DMS153 treated with DMSO at 0.1 percent for 48 hours (cell line): ENCODE measurements around the gene RASGRP4.
"Not testable (repeated sequence)": the region's sequence is repeated elsewhere in the genome, so short reads cannot be mapped to it uniquely, and the experiment has no call there.

ENCODE experiments used
- DNase-seq: peaks from one replicate; lab custom pipeline; 2025; ENCODE audit not compliant: unreplicated experiment; lab: John Stamatoyannopoulos, UW

The RASGRP4 gene

DNA sequence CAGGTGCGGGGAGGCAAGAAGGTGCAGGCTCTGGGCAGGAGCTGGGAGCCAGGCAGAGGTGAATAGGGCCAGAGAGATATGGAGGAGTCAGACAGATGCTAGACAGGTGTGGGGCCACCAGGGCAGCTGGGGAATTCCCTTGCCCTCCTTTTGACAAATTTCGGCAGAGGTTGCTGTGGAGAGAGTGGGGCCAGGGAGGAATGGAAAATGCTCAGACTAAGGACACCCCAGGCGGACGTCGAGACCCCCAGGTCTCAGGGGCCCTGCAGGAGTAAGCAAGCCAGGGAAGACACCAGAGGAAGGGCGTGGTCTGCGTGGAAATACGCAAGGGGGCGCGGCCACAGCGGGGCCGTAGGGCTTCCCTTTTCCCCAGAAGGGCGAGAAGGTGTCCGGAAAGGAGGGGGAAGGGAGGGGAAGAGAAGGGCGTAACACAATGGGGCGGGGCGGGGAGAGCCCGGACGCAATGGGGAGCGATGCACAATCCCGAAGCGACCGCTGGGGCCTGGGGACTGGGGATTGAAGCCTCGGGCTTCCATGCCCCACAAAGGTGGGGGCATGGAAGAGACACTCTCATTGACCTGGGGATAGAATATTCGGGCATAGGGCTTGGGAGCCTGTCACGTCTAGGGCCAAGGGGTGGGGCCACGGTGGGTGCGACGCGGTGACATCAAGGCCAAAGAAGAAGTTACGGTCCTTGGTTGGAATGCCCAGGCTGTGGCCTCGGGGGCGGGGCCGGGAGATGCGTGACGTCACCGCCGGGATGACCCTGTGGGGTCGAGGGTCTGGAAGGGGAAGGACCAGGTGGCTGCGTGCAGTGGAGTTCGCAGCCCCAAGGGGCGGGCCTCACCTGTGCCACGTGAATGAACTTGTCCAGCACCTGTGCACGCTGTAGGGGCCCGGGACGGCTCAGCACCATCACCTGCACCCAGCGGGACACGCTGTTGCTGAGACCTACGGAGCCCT lies 8.2 kb downstream of the RASGRP4 start:
- peak; percentile 49 for DNase-seq

DNA sequence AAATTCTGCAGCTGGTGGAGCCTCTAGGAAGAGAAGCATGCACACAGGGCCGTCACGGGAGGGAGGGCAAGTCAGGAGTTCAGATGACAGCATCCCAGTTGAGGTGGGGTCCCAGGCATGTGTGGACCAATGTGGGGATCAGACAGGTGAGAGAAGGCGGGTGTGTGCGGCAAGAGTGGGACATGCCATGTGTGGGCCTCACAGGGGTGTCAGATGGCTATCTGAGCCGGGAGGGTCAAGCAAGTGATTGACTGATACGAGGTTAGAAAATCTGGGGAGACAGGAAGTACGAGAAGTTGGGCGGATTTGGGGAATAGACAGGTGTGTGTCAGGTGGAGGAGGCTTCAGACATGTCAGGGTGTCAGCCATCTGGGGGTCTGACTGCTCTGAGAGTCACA lies 8.9 kb downstream of the RASGRP4 start:
- no peak for DNase-seq

DNA sequence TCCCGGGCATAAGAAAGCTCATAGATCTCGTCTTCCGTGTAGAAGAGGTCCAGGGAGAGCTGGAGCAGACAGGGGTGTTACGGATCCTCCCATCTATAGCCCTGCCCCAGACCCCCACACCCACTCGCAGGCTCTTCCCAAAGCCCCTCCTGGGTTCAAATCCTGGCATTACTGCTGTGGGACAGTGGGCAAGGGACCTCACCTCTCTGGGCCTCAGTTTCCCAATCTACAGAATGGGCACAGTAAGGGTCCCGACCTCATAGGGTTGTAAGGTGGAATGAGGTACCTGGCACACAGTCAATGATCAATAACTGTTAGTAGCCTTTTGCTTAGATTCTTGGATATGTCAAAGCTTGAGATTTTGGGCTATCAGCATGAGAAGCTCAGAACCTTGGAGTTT lies 12.6 kb downstream of the RASGRP4 start:
- no peak for DNase-seq

DNA sequence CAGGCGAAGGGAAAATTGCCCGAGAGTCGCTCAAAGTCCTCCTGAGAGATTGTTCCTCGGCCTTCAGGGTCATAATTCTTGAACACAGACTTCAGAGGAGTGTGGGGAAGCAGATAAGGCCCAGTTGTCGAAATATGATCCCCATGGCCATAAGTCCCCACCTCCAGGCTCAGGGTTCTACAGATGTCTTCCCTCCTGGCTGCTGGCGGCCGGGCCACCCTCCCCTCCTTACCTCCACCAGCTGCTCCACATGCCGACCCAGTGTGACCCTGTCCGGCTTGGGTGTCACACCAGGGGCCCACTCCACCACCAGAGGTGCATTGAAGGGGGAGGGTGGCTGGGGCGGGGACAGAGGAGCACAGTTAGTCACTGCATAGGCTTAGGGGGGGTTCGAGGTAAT lies 13.1 kb downstream of the RASGRP4 start:
- DNase-seq, result no peak

DNA sequence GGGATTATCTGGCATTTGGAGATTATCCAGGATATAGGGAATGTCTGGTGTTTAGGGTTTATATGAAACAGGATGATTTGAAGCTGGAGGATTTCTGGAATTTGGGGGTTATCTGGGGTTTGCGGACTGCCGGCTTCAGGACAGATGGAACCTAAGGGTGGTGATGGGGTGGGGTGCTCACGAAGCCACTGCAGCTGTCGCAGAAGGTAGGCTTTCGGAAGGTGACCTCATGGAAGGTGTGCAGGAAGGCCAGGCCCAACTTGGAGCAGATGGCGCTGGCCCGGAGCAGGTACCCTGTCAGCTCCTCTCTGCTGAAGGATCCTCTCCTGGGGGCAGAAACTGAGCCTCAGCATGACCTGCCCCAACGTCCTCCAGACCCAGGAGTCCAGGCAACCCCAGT lies 13.5 kb downstream of the RASGRP4 start:
- no peak for DNase-seq

DNA sequence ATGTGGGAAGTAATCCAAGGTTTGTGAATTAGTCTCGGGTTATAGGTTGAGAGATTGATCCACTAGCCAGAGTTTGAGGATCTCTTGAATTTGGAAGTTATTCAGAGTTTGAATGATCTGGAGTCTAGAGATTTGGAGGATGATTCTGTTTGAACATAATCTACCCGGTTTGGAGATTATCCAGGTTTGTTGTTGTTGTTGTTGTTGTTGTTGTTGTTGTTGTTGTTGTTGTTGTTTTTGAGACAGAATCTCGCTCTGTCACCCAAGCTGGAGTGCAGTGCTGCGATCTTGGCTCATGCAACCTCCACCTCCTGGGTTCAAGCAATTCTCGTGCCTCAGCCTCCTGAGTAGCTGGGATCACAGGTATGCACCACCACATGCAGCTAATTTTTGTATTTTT lies 14.1 kb downstream of the RASGRP4 start:
- not testable (repeated sequence) for DNase-seq

DNA sequence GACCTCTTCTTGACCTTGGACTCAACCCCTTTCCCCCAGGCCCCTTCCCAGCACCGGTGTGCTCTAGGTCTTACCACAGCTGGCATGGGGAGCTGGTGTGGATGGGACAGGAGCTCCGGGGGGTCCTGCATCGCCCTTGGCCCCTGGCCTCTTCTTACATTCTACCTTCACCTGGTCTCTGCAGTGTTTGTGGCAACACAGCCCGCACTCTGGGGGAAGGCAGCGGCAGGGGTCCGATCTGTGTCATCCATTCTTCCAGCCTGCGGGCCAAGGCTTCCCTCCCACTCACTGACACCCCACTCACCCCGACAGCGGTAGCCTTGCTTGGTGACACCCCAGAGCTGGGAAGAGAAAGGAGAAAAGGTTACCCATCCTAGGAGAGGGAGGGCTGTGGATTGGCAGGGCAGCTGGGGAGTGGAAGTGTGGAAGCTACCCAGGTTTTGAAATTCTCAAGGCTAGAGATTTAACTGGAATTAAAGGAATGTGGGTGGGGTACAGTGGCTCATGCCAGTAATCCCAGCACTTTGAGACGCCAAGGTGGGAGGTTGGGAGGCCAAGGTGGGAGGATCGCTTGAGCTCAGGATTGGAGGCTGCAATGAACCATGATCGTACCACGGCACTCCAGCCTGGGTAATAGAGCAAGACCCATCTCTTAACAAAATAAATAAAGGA lies 14.8 kb downstream of the RASGRP4 start:
- DNase-seq, result no peak

DNA sequence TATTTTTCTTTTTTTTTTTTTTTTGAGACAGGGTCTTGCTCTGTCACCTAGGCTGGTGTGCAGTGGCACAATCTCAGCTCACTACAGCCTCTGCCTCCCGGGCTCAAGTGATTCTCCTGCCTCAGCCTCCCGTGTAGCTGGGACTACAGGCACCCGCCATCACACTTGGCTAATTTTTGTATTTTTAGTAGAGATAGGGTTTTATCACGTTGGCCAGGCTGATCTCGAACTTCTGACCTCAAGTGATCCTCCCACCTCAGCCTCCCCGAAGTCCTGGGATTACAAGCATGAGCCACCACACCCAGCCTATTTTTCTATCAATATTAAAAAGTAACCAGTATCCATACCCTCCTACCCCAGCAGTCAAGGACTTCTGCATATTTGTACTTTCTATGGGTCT lies 15.6 kb downstream of the RASGRP4 start:
- DNase-seq, result not testable (repeated sequence)

DNA sequence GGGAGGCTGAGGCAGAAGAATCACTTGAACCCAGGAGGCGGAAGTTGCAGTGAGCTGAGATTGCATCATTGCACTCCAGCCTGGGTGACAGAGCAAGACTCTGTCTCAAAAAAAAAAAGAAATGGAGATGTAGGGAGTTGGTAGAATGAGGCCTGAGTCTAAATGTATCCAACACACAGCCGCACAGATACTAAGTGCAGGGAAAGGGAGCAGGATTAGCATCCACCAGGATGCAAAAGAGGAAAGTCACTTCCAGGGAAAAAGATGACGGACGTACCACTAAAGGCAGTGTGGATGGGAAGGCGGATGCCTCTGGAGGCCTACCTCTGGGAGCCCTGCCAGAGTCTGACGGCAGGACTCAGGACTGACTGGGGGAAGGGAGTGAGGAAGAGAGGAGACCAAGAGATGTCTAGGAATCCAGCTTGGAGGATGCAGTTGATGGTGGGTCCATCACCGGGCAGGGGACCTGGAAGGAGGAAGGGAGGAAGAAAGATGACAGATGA lies 16.3 kb downstream of the RASGRP4 start:
- no peak for DNase-seq

DNA sequence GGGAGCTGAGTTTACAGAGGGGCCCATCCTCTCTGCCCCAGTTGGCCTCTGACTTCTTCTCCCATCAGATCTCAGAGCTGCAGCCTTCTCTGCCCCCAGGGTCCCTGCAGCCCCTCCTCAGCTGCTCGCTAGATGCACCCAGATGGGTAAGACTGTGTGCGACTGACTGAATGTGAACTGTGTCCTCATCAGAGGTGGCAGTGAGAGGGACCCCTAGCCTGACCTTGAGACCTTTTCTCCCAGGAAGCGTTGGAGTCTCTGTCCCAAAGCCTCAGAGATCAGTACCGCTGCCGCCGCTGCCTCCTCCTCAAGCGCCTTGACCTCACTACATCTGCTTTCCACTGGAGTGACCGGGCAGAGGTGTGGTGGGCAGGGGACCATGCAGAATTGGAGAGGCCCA lies 20.7 kb downstream of the RASGRP4 start:
- DNase-seq, result no peak

DNA sequence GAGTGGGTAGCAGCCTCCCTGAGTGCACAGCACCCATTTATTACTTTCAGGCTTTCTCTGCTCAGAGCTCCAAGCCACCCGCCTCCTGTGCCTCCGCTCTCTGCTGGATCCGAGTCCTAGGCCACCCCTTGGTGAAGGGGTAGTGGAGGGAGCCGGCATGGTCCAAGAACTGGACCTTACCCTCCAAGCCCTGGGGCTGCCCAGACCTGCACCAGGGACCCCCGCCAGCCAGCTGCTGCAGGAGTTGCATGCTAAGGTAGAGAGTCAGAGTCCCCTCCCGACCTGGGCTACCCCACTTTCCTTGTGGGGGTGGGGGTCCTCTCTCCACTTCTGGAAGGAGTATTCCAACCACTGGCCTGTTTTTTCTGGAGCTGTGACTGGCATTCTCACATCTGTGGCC lies 21.2 kb downstream of the RASGRP4 start:
- DNase-seq, result no peak

DNA sequence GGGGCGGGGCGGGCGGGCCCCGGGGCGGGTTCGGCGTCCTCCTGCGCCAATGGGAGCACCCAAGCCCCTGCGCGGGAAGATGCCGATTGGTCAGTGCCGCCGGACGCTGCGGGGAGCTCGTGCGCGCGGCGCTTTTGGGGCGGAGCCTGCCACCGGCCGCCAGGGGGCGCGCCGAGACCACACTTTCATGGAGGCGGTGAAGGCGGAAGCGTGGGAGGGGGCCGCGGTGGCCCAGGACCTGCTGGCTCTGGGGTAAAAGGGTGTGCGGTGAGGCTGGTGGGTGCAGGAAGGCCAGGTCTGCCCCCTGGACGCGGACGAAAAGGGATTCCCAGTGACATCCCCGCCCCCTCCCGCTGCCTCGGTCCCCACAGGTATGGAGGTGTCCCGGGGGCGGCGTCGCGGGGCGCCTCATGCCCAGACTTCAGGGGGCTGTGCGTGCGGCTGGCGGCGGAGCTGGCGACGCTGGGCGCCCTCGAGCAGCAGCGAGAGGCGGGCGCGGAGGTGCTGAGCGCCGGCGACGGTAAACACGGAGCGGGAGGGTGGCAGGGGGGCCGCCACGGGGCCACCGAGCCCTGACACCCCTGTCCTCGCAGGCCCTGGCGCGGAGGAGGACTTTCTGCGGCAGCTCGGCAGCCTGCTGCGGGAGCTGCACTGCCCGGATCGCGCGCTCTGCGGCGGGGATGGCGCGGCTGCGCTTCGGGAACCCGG lies 22.9 kb downstream of the RASGRP4 start, which contains the start of gene FAM98C:
Gene FAM98C, plus strand, starts transcription at position 127 of the 708 bp plus-strand sequence. Its CDS starts 61 bp downstream, at position 188.
- DNase-seq, result peak; percentile 95

DNA sequence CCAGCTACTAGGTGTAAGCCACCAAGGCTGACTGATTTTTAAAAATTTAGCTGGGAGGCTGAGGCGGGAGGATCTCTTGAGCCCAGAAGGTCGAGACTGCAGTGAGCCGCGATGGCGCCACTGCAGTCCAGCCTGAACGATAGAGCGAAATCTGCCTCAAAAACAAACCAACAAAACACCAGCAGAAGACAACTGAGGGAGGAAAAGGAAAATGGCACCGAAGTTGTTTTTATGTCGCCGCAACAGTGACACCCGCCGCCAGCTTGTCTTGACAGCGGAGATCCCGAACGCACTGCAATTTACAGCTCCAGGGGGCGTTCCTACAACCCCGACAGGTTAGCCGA lies 23.4 kb downstream of the RASGRP4 start:
- DNase-seq, result no peak

DNA sequence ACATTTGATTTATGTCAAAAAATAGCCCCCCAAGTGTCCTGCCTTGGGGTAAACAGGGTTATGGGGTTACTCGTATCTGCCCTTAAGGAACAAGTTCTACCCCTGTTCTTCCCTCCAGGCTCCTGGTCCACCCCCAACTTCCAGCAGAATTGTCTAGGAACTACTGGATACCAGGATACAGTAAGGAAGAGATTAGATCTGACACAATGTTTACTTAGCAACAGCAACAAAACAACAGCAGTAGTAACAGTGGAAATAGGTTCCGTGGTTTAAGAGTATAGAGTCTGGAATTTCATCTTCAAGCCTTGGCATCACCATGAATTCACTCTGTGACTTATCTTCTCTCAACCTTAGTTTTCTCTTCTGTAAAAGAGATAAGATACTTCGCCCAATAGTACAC lies 24.9 kb downstream of the RASGRP4 start:
- DNase-seq, result no peak

DNA sequence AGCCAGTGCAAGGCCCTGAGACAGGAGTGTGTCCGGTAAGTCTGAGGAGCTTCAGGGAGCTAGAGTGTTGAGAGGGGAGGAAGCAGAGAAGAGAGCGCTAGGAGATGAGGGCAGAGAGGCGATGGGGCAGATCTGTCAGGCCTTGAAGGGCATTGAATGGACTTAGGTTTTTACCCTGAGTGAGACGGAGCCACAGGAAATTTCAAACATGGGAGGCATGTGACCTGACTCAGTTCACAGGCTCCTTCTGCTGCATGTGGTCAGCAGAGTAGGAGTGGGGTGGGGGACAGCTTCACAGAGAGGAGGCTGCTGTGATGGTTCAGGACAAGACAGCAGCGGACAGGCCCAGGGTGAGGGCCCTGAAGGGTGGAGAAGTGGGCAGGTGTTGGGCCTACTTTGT lies 25.7 kb downstream of the RASGRP4 start:
- no peak for DNase-seq

DNA sequence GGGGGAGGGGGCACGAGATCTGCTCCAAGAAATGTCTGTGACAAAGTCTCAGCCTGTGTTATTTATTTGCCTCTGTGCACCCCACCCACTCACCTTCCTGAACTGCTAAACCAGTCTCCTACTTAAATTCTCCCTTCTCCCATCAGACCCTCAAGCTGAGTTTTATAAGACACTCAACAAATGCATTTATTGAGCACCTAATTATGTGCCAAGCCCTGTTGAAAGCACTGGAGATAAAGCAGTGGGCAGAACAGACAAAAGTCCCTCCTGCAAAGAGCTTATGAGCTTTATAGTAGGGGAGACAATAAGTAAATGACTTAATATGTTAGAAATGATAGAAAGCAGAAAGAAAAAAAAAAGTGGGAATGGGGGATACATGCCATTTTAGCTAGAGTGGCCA lies 26.5 kb downstream of the RASGRP4 start:
- DNase-seq, result no peak

DNA sequence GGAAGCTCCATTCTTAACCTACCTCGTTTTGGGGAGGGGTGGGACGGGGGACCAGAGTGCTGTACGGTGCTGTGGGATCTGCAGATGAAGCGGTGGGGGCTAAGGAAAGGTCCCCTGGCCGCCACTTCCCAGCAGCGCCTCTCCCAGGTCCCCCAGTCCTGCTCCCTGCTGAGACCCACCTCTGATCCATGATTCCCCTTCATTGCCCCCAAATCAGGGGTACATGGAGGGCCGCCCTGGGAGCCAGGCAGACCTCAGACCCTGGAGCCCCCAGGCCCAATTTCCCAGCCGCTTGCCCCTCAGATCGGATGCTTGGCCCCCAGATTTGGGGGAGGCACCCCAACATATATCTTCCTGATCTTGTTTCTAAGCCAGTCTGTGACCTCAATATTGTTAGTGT lies 26.9 kb downstream of the RASGRP4 start:
- DNase-seq, result no peak

DNA sequence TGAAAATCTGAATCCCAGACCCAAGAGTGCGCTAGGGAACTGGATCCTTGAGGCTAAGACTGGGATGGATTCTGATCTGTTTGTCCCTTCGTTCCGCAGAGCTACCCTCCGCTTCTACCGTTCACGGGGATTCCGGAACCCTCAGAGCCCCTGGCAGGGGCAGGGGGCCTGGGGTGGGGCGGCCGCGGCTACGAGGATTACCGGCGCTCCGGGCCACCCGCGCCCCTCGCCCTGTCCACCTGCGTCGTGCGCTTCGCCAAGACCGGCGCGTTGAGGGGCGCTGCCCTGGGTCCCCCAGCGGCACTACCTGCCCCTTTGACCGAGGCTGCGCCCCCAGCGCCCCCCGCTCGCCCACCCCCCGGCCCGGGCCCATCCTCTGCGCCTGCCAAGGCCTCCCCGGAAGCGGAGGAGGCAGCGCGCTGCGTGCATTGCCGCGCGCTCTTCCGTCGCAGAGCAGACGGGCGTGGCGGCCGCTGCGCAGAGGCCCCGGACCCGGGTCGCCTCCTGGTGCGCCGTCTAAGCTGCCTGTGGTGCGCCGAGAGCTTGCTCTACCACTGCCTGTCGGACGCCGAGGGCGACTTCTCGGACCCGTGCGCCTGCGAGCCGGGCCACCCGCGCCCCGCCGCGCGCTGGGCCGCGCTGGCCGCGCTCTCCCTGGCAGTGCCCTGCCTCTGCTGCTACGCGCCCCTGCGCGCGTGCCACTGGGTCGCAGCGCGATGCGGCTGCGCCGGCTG lies 30.5 kb downstream of the RASGRP4 start:
- DNase-seq, result no peak

DNA sequence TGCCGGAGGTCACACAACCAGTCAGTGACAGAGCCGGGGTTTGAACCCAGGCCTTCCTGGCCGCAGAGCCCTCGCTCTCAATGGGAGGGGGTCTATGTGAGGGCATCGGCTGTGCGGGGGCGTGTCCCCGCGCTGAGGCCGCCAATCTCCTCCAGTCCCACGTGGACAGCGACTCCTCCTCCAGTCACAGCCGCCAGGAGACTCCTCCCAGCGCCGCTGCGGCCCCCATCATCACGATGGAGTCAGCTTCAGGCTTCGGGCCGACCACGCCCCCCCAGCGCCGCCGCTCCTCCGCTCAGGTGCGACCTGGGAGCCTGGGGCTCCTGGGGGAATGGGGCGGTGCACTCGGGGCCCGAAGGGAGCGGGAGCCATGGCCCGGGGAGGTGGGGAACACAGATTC lies 31.5 kb downstream of the RASGRP4 start:
- DNase-seq, result no peak

DNA sequence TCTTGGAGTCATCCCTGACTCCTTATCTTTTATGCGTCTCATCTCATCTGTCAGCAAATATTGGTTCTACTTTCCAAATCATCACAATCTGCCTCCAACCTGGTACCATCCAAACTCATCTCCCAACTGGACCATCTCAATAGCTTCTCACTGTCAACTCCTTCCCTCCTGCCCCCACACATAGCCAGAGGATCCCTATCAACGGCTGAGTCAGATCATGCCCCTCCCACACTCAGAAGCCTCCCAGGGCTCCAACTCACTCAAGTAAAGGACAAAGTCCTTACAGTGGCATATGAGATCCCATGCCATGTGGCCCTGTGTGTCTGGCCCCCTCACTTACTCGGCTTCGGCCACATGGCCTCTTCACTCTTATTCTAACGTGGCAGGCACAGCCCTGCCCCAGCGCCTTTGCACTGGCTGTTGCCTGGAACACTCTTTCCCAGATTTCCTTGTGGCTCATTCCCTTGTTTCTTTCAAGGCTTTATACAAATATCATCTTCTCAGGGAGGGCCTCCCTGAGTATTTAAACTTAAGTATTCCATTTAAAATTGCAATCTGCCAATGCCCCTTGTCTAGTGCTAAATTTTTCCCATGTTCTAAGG lies 33.2 kb downstream of the RASGRP4 start:
- no peak for DNase-seq
